Colonic mucosa (tissue), 4 donors: ENCODE data around the gene GID4. TPM values are rescaled to one million over a fixed set of nuclear protein-coding genes. Genes with fewer than 3 reads are reported as not detected.

ENCODE experiments used
- DNase-seq: peaks from one replicate; pipeline ENCODE4 v3.0.0-alpha.2; 2020
- H3K27ac ChIP-seq: fragments of 200-600 bp; one replicate; pipeline ENCODE4 v1.8.0; 2021
- H3K27me3 ChIP-seq: fragments of 200-600 bp; one replicate; pipeline ENCODE4 v1.8.0; 2021
- H3K36me3 ChIP-seq: fragments of 200-600 bp; one replicate; pipeline ENCODE4 v1.8.0; 2021
- H3K4me1 ChIP-seq: fragments of 200-600 bp; one replicate; pipeline ENCODE4 v1.8.0; 2021; ENCODE audit warnings: mild to moderate bottlenecking
- H3K4me3 ChIP-seq: fragments of 200-600 bp; one replicate; pipeline ENCODE4 v1.8.0; 2021
- H3K9ac ChIP-seq, 2 donors: one replicate each; pipeline ENCODE4 v1.7.0; 2013; ENCODE audit warnings: control low read depth in 2 of 2, low read depth in 2 of 2, low read length in 2 of 2
- H3K9me3 ChIP-seq: fragments of 200-600 bp; one replicate; pipeline ENCODE4 v1.8.0; 2021
- CTCF ChIP-seq: fragments of 200-600 bp; IDR thresholded peaks from one replicate; pipeline ENCODE4 v1.8.0; 2022; ENCODE audit warnings: antibody characterized with exemption, mild to moderate bottlenecking
- intact Hi-C: fragments of 100-400 bp; cut with DNase I; formaldehyde crosslinking; loops from one replicate; pipeline ENCODE4 v1.14.1; 2022
- total RNA-seq, 2 donors: library from RNA; stranded (reverse); fragmentation: NEBNext Ultra II Directional in 1 of 2; extraction: Animal tissue kit (Norgen Biotek cat#: 25700) in 1 of 2; gene quantifications; one replicate each; pipeline ENCODE4 v1.2.1, GENCODE V29; 2021
- donor health status: healthy.
- donor health status: DM: no; HTN: no; CAD: no.
- donor health status: DM: no; HTN: no; CAD: no.

The GID4 gene
- total RNA-seq, 2 donors from 2014 or later: 5.2 to 8.0 TPM

GRCh38 chr17:18017958-18018357 lies 21.2 kb upstream of the GID4 start:
- H3K9me3 ChIP-seq: no peaks in the 10 kb centered on the region
- no peaks in the 10 kb centered on the region for H3K36me3 ChIP-seq
- no peak for DNase-seq
- H3K27me3 ChIP-seq: no peaks in the 10 kb centered on the region
- H3K27ac ChIP-seq: no peak overlapping the region
- H3K4me1 ChIP-seq: no peaks in the 10 kb centered on the region
- no peak for TF ChIP-seq CTCF
- no peak overlapping the region for H3K4me3 ChIP-seq
- no peak overlapping the region for H3K9ac ChIP-seq
- intact Hi-C loops: no loop called here

GRCh38 chr17:18018411-18018921 lies 20.7 kb upstream of the GID4 start:
- Histone ChIP-seq H3K9me3 (no peaks in the 10 kb centered on the region), H3K4me1 (no peaks in the 10 kb centered on the region), H3K4me3 (no peak overlapping the region), H3K36me3 (no peaks in the 10 kb centered on the region), H3K27ac (no peak overlapping the region), H3K27me3 (no peaks in the 10 kb centered on the region), H3K9ac (no peak overlapping the region)
- no peak for DNase-seq
- intact Hi-C loops: no loop called here
- TF ChIP-seq CTCF: no peak

GRCh38 chr17:18019838-18020154 lies 19.4 kb upstream of the GID4 start:
- no peak for TF ChIP-seq CTCF
- intact Hi-C loops: no loop called here
- H3K9me3 ChIP-seq: no peaks in the 10 kb centered on the region
- H3K4me3 ChIP-seq: no peak overlapping the region
- H3K9ac ChIP-seq: no peak overlapping the region
- H3K4me1 ChIP-seq: no peaks in the 10 kb centered on the region
- H3K36me3 ChIP-seq: no peaks in the 10 kb centered on the region
- DNase-seq: no peak
- H3K27ac ChIP-seq: no peak overlapping the region
- no peaks in the 10 kb centered on the region for H3K27me3 ChIP-seq

GRCh38 chr17:18020971-18021370 lies 18.2 kb upstream of the GID4 start:
- Histone ChIP-seq H3K27ac (no peak overlapping the region), H3K36me3 (no peaks in the 10 kb centered on the region), H3K9ac (no peak overlapping the region), H3K9me3 (no peaks in the 10 kb centered on the region), H3K27me3 (no peaks in the 10 kb centered on the region), H3K4me3 (no peak overlapping the region), H3K4me1 (no peaks in the 10 kb centered on the region)
- TF ChIP-seq CTCF: no peak
- DNase-seq: no peak
- intact Hi-C loops: no loop called here

GRCh38 chr17:18021372-18021771 lies 17.8 kb upstream of the GID4 start:
- Histone ChIP-seq H3K9ac (no peak overlapping the region), H3K4me1 (no peaks in the 10 kb centered on the region), H3K9me3 (no peaks in the 10 kb centered on the region), H3K36me3 (no peaks in the 10 kb centered on the region), H3K27me3 (no peaks in the 10 kb centered on the region), H3K4me3 (no peak overlapping the region), H3K27ac (no peak overlapping the region)
- intact Hi-C loops: no loop called here
- TF ChIP-seq CTCF: no peak
- DNase-seq: no peak
